HepG2 (cell line): ENCODE data around the gene C14orf119. TPM values are rescaled to one million over a fixed set of nuclear protein-coding genes. Genes with fewer than 3 reads are reported as not detected.
A peak's percentile ranks its signal among the peaks of the same experiment; 100 is the strongest.

Experiments
- BRCA1 ChIP-seq: sonication (generic); formaldehyde crosslinking; IDR thresholded peaks from 2 replicates; pipeline ENCODE4 v1.4.0; 2020; ENCODE audit warnings: missing genetic modification reagents
- FUBP1 ChIP-seq: sonication (generic); formaldehyde crosslinking; IDR thresholded peaks from 2 replicates; pipeline ENCODE4 v1.5.1; 2020; ENCODE audit warnings: missing genetic modification reagents, mild to moderate bottlenecking, borderline replicate concordance
- HHEX ChIP-seq: IDR thresholded peaks from 2 replicates; pipeline ENCODE4 v1.6.1; 2016; ENCODE audit warnings: control low read depth
- KLF6 ChIP-seq: IDR thresholded peaks from 2 replicates; pipeline ENCODE4 v1.8.0; 2016; ENCODE audit warnings: missing biosample characterization, missing genetic modification reagents
- MAF1 ChIP-seq: sonication (generic); formaldehyde crosslinking; IDR thresholded peaks from 2 replicates; pipeline ENCODE4 v1.5.0; 2020; ENCODE audit warnings: missing genetic modification reagents, borderline replicate concordance
- MEIS1 ChIP-seq: sonication (generic); formaldehyde crosslinking; IDR thresholded peaks from 2 replicates; pipeline ENCODE4 v1.9.0; 2021; ENCODE audit warnings: mild to moderate bottlenecking, missing genetic modification reagents, moderate library complexity, borderline replicate concordance
- MLX ChIP-seq: IDR thresholded peaks from 2 replicates; pipeline ENCODE4 v1.6.1; 2016
- NFE2L2 ChIP-seq: fragments of 150-350 bp; IDR thresholded peaks from 2 replicates; pipeline ENCODE4 v1.6.1; 2014; ENCODE audit warnings: low read length
- NFIB ChIP-seq: sonication (generic); formaldehyde crosslinking; IDR thresholded peaks from 2 replicates; pipeline ENCODE4 v1.9.0; 2021; ENCODE audit warnings: missing genetic modification reagents, mild to moderate bottlenecking, borderline replicate concordance
- ONECUT2 ChIP-seq: sonication (generic); formaldehyde crosslinking; IDR thresholded peaks from 2 replicates; pipeline ENCODE4 v1.4.0; 2020; ENCODE audit warnings: missing genetic modification reagents
- PREB ChIP-seq: sonication (generic); formaldehyde crosslinking; IDR thresholded peaks from 2 replicates; pipeline ENCODE4 v1.4.0; 2020; ENCODE audit warnings: missing genetic modification reagents
- REL ChIP-seq: sonication (generic); formaldehyde crosslinking; conservative IDR thresholded peaks from 2 replicates; pipeline ENCODE4 v1.8.0; 2022; ENCODE audit warnings: mild to moderate bottlenecking, missing genetic modification reagents, moderate library complexity
- TCF7L2 ChIP-seq: IDR thresholded peaks from 2 replicates; pipeline ENCODE4 v1.6.1; 2011; ENCODE audit warnings: mild to moderate bottlenecking, low read depth, low read length, moderate library complexity
- XBP1 ChIP-seq: sonication (generic); formaldehyde crosslinking; IDR thresholded peaks from 2 replicates; pipeline ENCODE4 v1.5.0; 2020; ENCODE audit warnings: missing genetic modification reagents
- ZBTB20 ChIP-seq: sonication (generic); formaldehyde crosslinking; IDR thresholded peaks from 2 replicates; pipeline ENCODE4 v1.8.1; 2023; ENCODE audit warnings: missing genetic modification reagents, low read depth, mild to moderate bottlenecking, borderline replicate concordance
- ZGPAT ChIP-seq: IDR thresholded peaks from 2 replicates; pipeline ENCODE4 v1.6.1; 2016; ENCODE audit warnings: mild to moderate bottlenecking
- ZHX1 ChIP-seq: sonication (generic); formaldehyde crosslinking; IDR thresholded peaks from 2 replicates; pipeline ENCODE4 v1.8.1; 2022; ENCODE audit warnings: low read depth, mild to moderate bottlenecking, missing genetic modification reagents
- ZKSCAN8 ChIP-seq: IDR thresholded peaks from 2 replicates; pipeline ENCODE4 v1.6.1; 2016; ENCODE audit warnings: borderline replicate concordance, missing genetic modification reagents, missing compliant biosample characterization
- ZNF24 ChIP-seq: fragments of 450-650 bp; IDR thresholded peaks from 2 replicates; pipeline ENCODE4 v1.6.1; 2017; ENCODE audit warnings: antibody characterized with exemption, mild to moderate bottlenecking
- ZNF296 ChIP-seq: sonication (generic); formaldehyde crosslinking; conservative IDR thresholded peaks from 2 replicates; pipeline ENCODE4 v1.5.0; 2020; ENCODE audit warnings: mild to moderate bottlenecking, missing genetic modification reagents
- ZNF382 ChIP-seq: sonication (generic); formaldehyde crosslinking; IDR thresholded peaks from 2 replicates; pipeline ENCODE4 v1.5.0; 2020; ENCODE audit warnings: missing genetic modification reagents, mild to moderate bottlenecking, borderline replicate concordance
- ZNF383 ChIP-seq: sonication (generic); formaldehyde crosslinking; IDR thresholded peaks from 2 replicates; pipeline ENCODE4 v1.4.0; 2020; ENCODE audit warnings: missing genetic modification reagents, mild to moderate bottlenecking, borderline replicate concordance
- ZNF616 ChIP-seq: sonication (generic); formaldehyde crosslinking; IDR thresholded peaks from 2 replicates; pipeline ENCODE4 v1.5.0; 2020; ENCODE audit warnings: low read depth, mild to moderate bottlenecking, missing genetic modification reagents
- ZNF768 ChIP-seq: sonication (generic); formaldehyde crosslinking; IDR thresholded peaks from 2 replicates; pipeline ENCODE4 v1.4.0; 2020; ENCODE audit warnings: missing genetic modification reagents
- polyA plus RNA-seq, 8 experiments: library from polyadenylated mRNA; depleted of rRNA in 3 of 8; stranded (reverse) in 7 of 8; unstranded in 1 of 8; fragments of >200 nt; fragmentation: Illumina TruSeq in 4 of 8; extraction: Trizol in 4 of 8; gene quantifications; 2 replicates each; pipeline versions ENCODE4 v1.2.1 to v1.2.3, GENCODE V29; 2011 to 2016; ENCODE audit warnings: low read depth in 4 of 8, missing spikeins in 1 of 8, mixed read lengths in 1 of 8; ENCODE audit not compliant: insufficient read depth in 1 of 8
- total RNA-seq, 5 experiments: library from RNA; depleted of rRNA; stranded (reverse); fragments of >200 nt; fragmentation: Illumina TruSeq; extraction: Trizol; gene quantifications; 2 replicates each; pipeline ENCODE4 v1.2.3, GENCODE V29; 2016; ENCODE audit warnings: low read depth in 1 of 5

C14orf119 gene
- total and polyA plus RNA-seq, 2 of the 13 experiments (the other 11 are each of a cell fraction or from before 2014, with no cell fraction given) = 117 to 206 TPM

- TF ChIP-seq ZGPAT (CRISPR knock-in tag) (peak; percentile 97), MLX (CRISPR knock-in tag) (no peak), KLF6 (peak; percentile 75; the same call in 1 of the 2 replicates), HHEX (CRISPR knock-in tag) (0 out of 2 replicates have a peak, but pooled peaks have one; percentile 21), XBP1 (CRISPR knock-in tag) (peak; percentile 82; the same call in 1 of the 2 replicates), ZNF616 (no peak; the same call in none of the 2 replicates), ZKSCAN8 (CRISPR knock-in tag) (peak; percentile 25; the same call in 1 of the 2 replicates), ONECUT2 (CRISPR knock-in tag) (no peak), NFE2L2 (no peak), PREB (CRISPR knock-in tag) (peak; percentile 96), ZNF24 (no peak), ZHX1 (CRISPR knock-in tag) (peak; percentile 99), MAF1 (CRISPR knock-in tag) (peak; percentile 97), BRCA1 (CRISPR knock-in tag) (peak; percentile 97; the same call in 1 of the 2 replicates), ZNF768 (CRISPR knock-in tag) (peak; percentile 95), ZBTB20 (CRISPR knock-in tag) (peak; percentile 91), ZNF296 (CRISPR knock-in tag) (no peak), ZNF383 (peak; percentile 99; the same call in 1 of the 2 replicates), MEIS1 (CRISPR knock-in tag) (peak; percentile 97), FUBP1 (CRISPR knock-in tag) (no peak; the same call in 1 of the 2 replicates), NFIB (CRISPR knock-in tag) (no peak), ZNF382 (no peak), REL (CRISPR knock-in tag) (no peak), TCF7L2 (no peak)
These were observed 574 bp upstream of the C14orf119 start, which contains the start of gene ACIN1 (continued) for GRCh38 chr14:23094666-23095195.
